DMS 273 (cell line): ENCODE data around the gene STPG2.

ENCODE experiments used
- DNase-seq: peaks from one replicate; lab custom pipeline; 2025; ENCODE audit not compliant: unreplicated experiment; lab: John Stamatoyannopoulos, UW

STPG2 gene

GRCh38 chr4:98094118-98094517 is 49.2 kb downstream of the STPG2 start:
- DNase-seq: no peak

- DNase-seq: no peak
Observed at GRCh38 chr4:98093662-98094061, 49.6 kb downstream of the STPG2 start.

GRCh38 chr4:98092833-98093439 is 50.3 kb downstream of the STPG2 start:
- peak; percentile 55 for DNase-seq

GRCh38 chr4:98081936-98082335 is 61.3 kb downstream of the STPG2 start:
- no peak for DNase-seq

- DNase-seq: no peak
Observed at GRCh38 chr4:98068495-98068894, 74.8 kb downstream of the STPG2 start.

- DNase-seq: no peak
Observed at GRCh38 chr4:98055800-98056501, 87.3 kb downstream of the STPG2 start.

GRCh38 chr4:98046665-98047064 is 96.6 kb downstream of the STPG2 start:
- peak; percentile 69 for DNase-seq

- no peak for DNase-seq
Observed at GRCh38 chr4:98030059-98030458, 113.2 kb downstream of the STPG2 start.

- peak; percentile 57 for DNase-seq
Observed at GRCh38 chr4:98027827-98028226, 115.4 kb downstream of the STPG2 start.

- no peak for DNase-seq
Observed at GRCh38 chr4:98026362-98026761, 116.9 kb downstream of the STPG2 start.

- no peak for DNase-seq
Observed at GRCh38 chr4:98006814-98007412, 136.4 kb downstream of the STPG2 start.

- no peak for DNase-seq
Observed at GRCh38 chr4:98006060-98006459, 137.2 kb downstream of the STPG2 start.

- no peak for DNase-seq
Observed at GRCh38 chr4:98000940-98001339, 142.3 kb downstream of the STPG2 start.

GRCh38 chr4:97998203-97998602 is 145.1 kb downstream of the STPG2 start:
- DNase-seq: no peak

- no peak for DNase-seq
Observed at GRCh38 chr4:97994765-97995465, 148.4 kb downstream of the STPG2 start.

- no peak for DNase-seq
Observed at GRCh38 chr4:97990409-97990808, 152.9 kb downstream of the STPG2 start.

- peak; percentile 58 for DNase-seq
Observed at GRCh38 chr4:97987019-97987648, 156.1 kb downstream of the STPG2 start.

- peak; percentile 27 for DNase-seq
Observed at GRCh38 chr4:97984545-97985131, 158.6 kb downstream of the STPG2 start.

- no peak for DNase-seq
Observed at GRCh38 chr4:97978791-97979488, 164.3 kb downstream of the STPG2 start.

GRCh38 chr4:97953171-97953941 is 189.9 kb downstream of the STPG2 start:
- DNase-seq: peak; percentile 86
